Colonic mucosa (tissue), 4 donors: ENCODE measurements around the gene STARD3. TPM values are rescaled to one million over a fixed set of nuclear protein-coding genes. Genes with fewer than 3 reads are reported as not detected.

Experiments used
- DNase-seq: peaks from one replicate; pipeline ENCODE4 v3.0.0-alpha.2; 2020
- H3K27ac ChIP-seq: fragments of 200-600 bp; one replicate; pipeline ENCODE4 v1.8.0; 2021
- H3K27me3 ChIP-seq: fragments of 200-600 bp; one replicate; pipeline ENCODE4 v1.8.0; 2021
- H3K36me3 ChIP-seq: fragments of 200-600 bp; one replicate; pipeline ENCODE4 v1.8.0; 2021
- H3K4me1 ChIP-seq: fragments of 200-600 bp; one replicate; pipeline ENCODE4 v1.8.0; 2021; ENCODE audit warnings: mild to moderate bottlenecking
- H3K4me3 ChIP-seq: fragments of 200-600 bp; one replicate; pipeline ENCODE4 v1.8.0; 2021
- H3K9ac ChIP-seq, 2 donors: one replicate each; pipeline ENCODE4 v1.7.0; 2013; ENCODE audit warnings: control low read depth in 2 of 2, low read depth in 2 of 2, low read length in 2 of 2
- H3K9me3 ChIP-seq: fragments of 200-600 bp; one replicate; pipeline ENCODE4 v1.8.0; 2021
- intact Hi-C: fragments of 100-400 bp; cut with DNase I; formaldehyde crosslinking; loops from one replicate; pipeline ENCODE4 v1.14.1; 2022
- total RNA-seq, 2 donors: library from RNA; stranded (reverse); fragmentation: NEBNext Ultra II Directional in 1 of 2; extraction: Animal tissue kit (Norgen Biotek cat#: 25700) in 1 of 2; gene quantifications; one replicate each; pipeline ENCODE4 v1.2.1, GENCODE V29; 2021
- TF ChIP-seq, protein P1 (sequence below): fragments of 200-600 bp; IDR thresholded peaks from one replicate; pipeline ENCODE4 v1.8.0; 2022; ENCODE audit warnings: antibody characterized with exemption, mild to moderate bottlenecking
- donor health status: healthy.
- donor health status: DM: no; HTN: no; CAD: no.
- donor health status: DM: no; HTN: no; CAD: no.

STARD3 gene
- total RNA-seq, 2 donors from 2014 or later, result 30.0 to 41.3 TPM

- intact Hi-C loops, result no loop called here
Measured at GRCh38 chr17:39611401-39612112, 25.4 kb upstream of the STARD3 start.

DNA sequence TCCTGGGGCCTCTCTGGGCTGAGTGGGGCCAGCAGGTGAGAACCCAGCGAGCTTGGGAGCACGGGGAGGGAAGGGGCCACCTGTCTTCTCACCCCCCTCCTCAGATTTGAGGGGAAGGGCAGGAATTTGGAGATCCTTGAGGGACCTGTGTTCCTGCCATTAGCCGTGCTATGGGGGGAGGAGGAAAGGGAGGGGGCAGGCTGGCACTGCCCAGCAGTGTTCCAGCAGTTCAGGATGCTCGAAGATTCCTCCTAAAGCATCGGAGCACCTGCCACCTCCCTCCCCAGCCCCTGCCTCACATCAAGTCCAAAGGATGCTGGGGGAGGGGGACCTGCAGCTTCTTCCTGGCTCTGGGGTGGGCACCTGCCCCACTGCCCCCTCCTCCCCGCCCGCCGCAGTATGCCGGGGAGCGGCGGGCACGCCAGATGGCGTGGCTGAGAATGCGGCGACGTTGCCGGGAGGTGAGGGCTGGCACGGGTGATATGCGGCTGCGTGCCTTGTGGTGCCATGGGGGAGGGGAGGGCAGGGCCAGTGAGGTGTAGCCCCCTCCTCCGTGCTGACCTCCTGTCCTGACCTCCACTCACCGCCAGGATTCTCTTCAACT lies 24.6 kb upstream of the STARD3 start:
- intact Hi-C loops, result no loop called here
- H3K9ac ChIP-seq, result no peak overlapping the region
- H3K4me1 ChIP-seq, result no peaks in the 10 kb centered on the region
- TF ChIP-seq, protein P1, sequence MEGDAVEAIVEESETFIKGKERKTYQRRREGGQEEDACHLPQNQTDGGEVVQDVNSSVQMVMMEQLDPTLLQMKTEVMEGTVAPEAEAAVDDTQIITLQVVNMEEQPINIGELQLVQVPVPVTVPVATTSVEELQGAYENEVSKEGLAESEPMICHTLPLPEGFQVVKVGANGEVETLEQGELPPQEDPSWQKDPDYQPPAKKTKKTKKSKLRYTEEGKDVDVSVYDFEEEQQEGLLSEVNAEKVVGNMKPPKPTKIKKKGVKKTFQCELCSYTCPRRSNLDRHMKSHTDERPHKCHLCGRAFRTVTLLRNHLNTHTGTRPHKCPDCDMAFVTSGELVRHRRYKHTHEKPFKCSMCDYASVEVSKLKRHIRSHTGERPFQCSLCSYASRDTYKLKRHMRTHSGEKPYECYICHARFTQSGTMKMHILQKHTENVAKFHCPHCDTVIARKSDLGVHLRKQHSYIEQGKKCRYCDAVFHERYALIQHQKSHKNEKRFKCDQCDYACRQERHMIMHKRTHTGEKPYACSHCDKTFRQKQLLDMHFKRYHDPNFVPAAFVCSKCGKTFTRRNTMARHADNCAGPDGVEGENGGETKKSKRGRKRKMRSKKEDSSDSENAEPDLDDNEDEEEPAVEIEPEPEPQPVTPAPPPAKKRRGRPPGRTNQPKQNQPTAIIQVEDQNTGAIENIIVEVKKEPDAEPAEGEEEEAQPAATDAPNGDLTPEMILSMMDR, result no peak
- H3K9me3 ChIP-seq, result no peaks in the 10 kb centered on the region
- no peaks in the 10 kb centered on the region for H3K36me3 ChIP-seq
- no peak for DNase-seq
- H3K27me3 ChIP-seq, result peaks cover 13% of the 10 kb centered on the region
- H3K27ac ChIP-seq, result no peak overlapping the region
- H3K4me3 ChIP-seq, result no peak overlapping the region

More at GRCh38 chr17:39611401-39612112, 25.4 kb upstream of the STARD3 start:
- H3K4me1 ChIP-seq, result no peaks in the 10 kb centered on the region
- TF ChIP-seq, protein P1, result no peak
- no peaks in the 10 kb centered on the region for H3K36me3 ChIP-seq
- H3K27me3 ChIP-seq, result peaks cover 22% of the 10 kb centered on the region
- no peak for DNase-seq
- no peaks in the 10 kb centered on the region for H3K9me3 ChIP-seq
- H3K9ac ChIP-seq, result no peak overlapping the region
- no peak overlapping the region for H3K4me3 ChIP-seq
- H3K27ac ChIP-seq, result no peak overlapping the region

- Histone ChIP-seq H3K36me3 (no peaks in the 10 kb centered on the region), H3K4me1 (no peaks in the 10 kb centered on the region), H3K27ac (no peak overlapping the region), H3K9ac (no peak overlapping the region), H3K9me3 (no peaks in the 10 kb centered on the region), H3K27me3 (peaks cover 7% of the 10 kb centered on the region), H3K4me3 (no peak overlapping the region)
- no peak for DNase-seq
- intact Hi-C loops, result no loop called here
- TF ChIP-seq, protein P1, result no peak
Measured at GRCh38 chr17:39612935-39613464, 23.9 kb upstream of the STARD3 start.

- no peak for DNase-seq
- TF ChIP-seq, protein P1, result no peak
- H3K4me1 ChIP-seq, result peaks cover 5% of the 10 kb centered on the region
- intact Hi-C loops, result no loop called here
- H3K36me3 ChIP-seq, result no peaks in the 10 kb centered on the region
- H3K4me3 ChIP-seq, result no peak overlapping the region
- no peak overlapping the region for H3K9ac ChIP-seq
- H3K9me3 ChIP-seq, result no peaks in the 10 kb centered on the region
- no peak overlapping the region for H3K27ac ChIP-seq
- no peaks in the 10 kb centered on the region for H3K27me3 ChIP-seq
Measured at GRCh38 chr17:39614545-39615157, 22.3 kb upstream of the STARD3 start.

- H3K9ac ChIP-seq, result no peak overlapping the region
- no peak for DNase-seq
- no peaks in the 10 kb centered on the region for H3K9me3 ChIP-seq
- TF ChIP-seq, protein P1, result no peak
- no peaks in the 10 kb centered on the region for H3K36me3 ChIP-seq
- H3K27ac ChIP-seq, result no peak overlapping the region
- intact Hi-C loops, result no loop called here
- H3K4me3 ChIP-seq, result no peak overlapping the region
- no peaks in the 10 kb centered on the region for H3K27me3 ChIP-seq
- H3K4me1 ChIP-seq, result peaks cover 5% of the 10 kb centered on the region
Measured at GRCh38 chr17:39615434-39615833, 21.5 kb upstream of the STARD3 start.
